Lower leg skin (tissue), 3 donors: ENCODE results near the gene NANP.

Source experiments
- POLR2A ChIP-seq, 2 donors: fragments of 450-650 bp; IDR thresholded peaks; one replicate each; pipeline ENCODE4 v1.6.1; 2016 to 2017; ENCODE audit warnings: antibody characterized with exemption in 2 of 2, mild to moderate bottlenecking in 1 of 2, moderate library complexity in 1 of 2
- TF ChIP-seq, protein P1 (sequence below), 3 donors: fragments of 450-650 bp; IDR thresholded peaks; one replicate each; pipeline ENCODE4 v1.5.1; 2016; ENCODE audit warnings: antibody characterized with exemption in 3 of 3, mild to moderate bottlenecking in 3 of 3, moderate library complexity in 2 of 3

- TF ChIP-seq, protein P1, sequence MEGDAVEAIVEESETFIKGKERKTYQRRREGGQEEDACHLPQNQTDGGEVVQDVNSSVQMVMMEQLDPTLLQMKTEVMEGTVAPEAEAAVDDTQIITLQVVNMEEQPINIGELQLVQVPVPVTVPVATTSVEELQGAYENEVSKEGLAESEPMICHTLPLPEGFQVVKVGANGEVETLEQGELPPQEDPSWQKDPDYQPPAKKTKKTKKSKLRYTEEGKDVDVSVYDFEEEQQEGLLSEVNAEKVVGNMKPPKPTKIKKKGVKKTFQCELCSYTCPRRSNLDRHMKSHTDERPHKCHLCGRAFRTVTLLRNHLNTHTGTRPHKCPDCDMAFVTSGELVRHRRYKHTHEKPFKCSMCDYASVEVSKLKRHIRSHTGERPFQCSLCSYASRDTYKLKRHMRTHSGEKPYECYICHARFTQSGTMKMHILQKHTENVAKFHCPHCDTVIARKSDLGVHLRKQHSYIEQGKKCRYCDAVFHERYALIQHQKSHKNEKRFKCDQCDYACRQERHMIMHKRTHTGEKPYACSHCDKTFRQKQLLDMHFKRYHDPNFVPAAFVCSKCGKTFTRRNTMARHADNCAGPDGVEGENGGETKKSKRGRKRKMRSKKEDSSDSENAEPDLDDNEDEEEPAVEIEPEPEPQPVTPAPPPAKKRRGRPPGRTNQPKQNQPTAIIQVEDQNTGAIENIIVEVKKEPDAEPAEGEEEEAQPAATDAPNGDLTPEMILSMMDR (IDR thresholded peaks at IDR 0.05) = no peak
- TF ChIP-seq POLR2A (IDR thresholded peaks at IDR 0.05) = no peak
Observed at GRCh38 chr20:25672659-25673235, 48.9 kb upstream of the NANP start.
